K562 (cell line): ENCODE data around the gene CALHM2. TPM values are rescaled to one million over a fixed set of nuclear protein-coding genes. Genes with fewer than 3 reads are reported as not detected.

Experiments used
- ATAC-seq: fragments of 200-7000 bp; cut with Tn5 transposase; 3 replicates; pipeline ENCODE4 v1.9.1; 2020; ENCODE audit warnings: moderate library complexity
- BruUV-seq: library from RNA; stranded (reverse); fragments of 400-500 nt; replicated peaks from 2 replicates; lab custom pipeline; 2021; lab: Mats Ljungman, UMichigan
- CTCF ChIA-PET: fragments of 300-600 bp; formaldehyde crosslinking; extraction: SDS; loops from one replicate; lab custom pipeline; 2021; ENCODE audit warnings: low intra/inter-chr PET ratio; lab: Yijun Ruan, JAX
- POLR2A ChIA-PET: fragments of 300-600, 350-650 bp; sonication (Branson Sonifier 250); formaldehyde crosslinking; extraction: SDS; loops from one replicate; lab custom pipeline; 2021; ENCODE audit warnings: antibody characterized with exemption, inconsistent platforms; lab: Yijun Ruan, JAX
- DNase-seq, 4 experiments: peaks; one replicate each; pipeline versions ENCODE4 v3.0.0 to v3.0.0-alpha.2; 2011 to 2018; ENCODE audit warnings: low spot score in 3 of 4, mixed read lengths in 3 of 4; ENCODE audit errors: extremely low read depth in 1 of 4
- FAIRE-seq: peaks from 2 replicates; lab custom pipeline; 2011; peaks lifted over from hg19 to GRCh38; lab: Jason Lieb, UNC
- H2AFZ ChIP-seq: 2 replicates; pipeline ENCODE4 v1.6.0; 2011; ENCODE audit warnings: low read depth, low read length, control low read depth, inconsistent platforms
- H3K27ac ChIP-seq: fragments of 200-600 bp; 3 replicates; pipeline ENCODE4 v1.8.0; 2011; ENCODE audit warnings: low read depth, mild to moderate bottlenecking, control low read depth, inconsistent platforms, low read length, moderate library complexity, mixed read lengths; ENCODE audit errors: extremely low read depth
- H3K27me3 ChIP-seq, 2 experiments: fragments of 300-600 bp in 1 of 2; 2 replicates in 1 of 2; 3 replicates in 1 of 2; pipeline versions ENCODE4 v1.6.0 to v1.8.0; 2011; ENCODE audit warnings: inconsistent platforms in 2 of 2, low read length in 2 of 2, mild to moderate bottlenecking in 1 of 2, mixed read lengths in 1 of 2, moderate library complexity in 1 of 2; ENCODE audit not compliant: control insufficient read depth in 2 of 2, insufficient read depth in 2 of 2
- H3K36me3 ChIP-seq: fragments of 300-600 bp; 3 replicates; pipeline ENCODE4 v1.8.0; 2011; ENCODE audit warnings: mild to moderate bottlenecking, low read length, inconsistent platforms; ENCODE audit not compliant: control insufficient read depth, insufficient read depth
- H3K4me1 ChIP-seq, 2 experiments: fragments of 200-600 bp in 1 of 2; replicated peaks in 1 of 2; 2 replicates in 1 of 2; 3 replicates in 1 of 2; pipeline versions ENCODE4 v1.5.1 to v1.8.0; 2011; ENCODE audit warnings: inconsistent platforms in 2 of 2, low read length in 2 of 2, mild to moderate bottlenecking in 1 of 2, mixed read lengths in 1 of 2, moderate library complexity in 1 of 2; ENCODE audit not compliant: control insufficient read depth in 2 of 2, insufficient read depth in 2 of 2
- H3K4me2 ChIP-seq: 2 replicates; pipeline ENCODE4 v1.6.1; 2011; ENCODE audit warnings: low read length, control low read depth, inconsistent platforms, mixed read lengths; ENCODE audit not compliant: insufficient read depth
- H3K4me3 ChIP-seq: fragments of 200-600 bp; sonication (generic), shearing (Covaris generic); 2 replicates; pipeline ENCODE4 v1.5.1; 2016; ENCODE audit warnings: control low read depth, inconsistent platforms
- H3K79me2 ChIP-seq: fragments of 200-600 bp; 3 replicates; pipeline ENCODE4 v1.8.0; 2011; ENCODE audit warnings: low read length, inconsistent platforms; ENCODE audit not compliant: control insufficient read depth, insufficient read depth
- H3K9ac ChIP-seq, 2 experiments: 2 replicates each; pipeline versions ENCODE4 v1.6.0 to v1.6.1; 2011; ENCODE audit warnings: low read depth in 2 of 2, low read length in 2 of 2, control low read depth in 1 of 2, inconsistent platforms in 1 of 2, mild to moderate bottlenecking in 1 of 2, mixed read lengths in 1 of 2; ENCODE audit not compliant: insufficient read depth in 1 of 2
- H3K9me1 ChIP-seq: one replicate; pipeline ENCODE4 v1.6.0; 2011; ENCODE audit warnings: inconsistent platforms, mild to moderate bottlenecking, low read length, moderate library complexity; ENCODE audit not compliant: control insufficient read depth, insufficient read depth
- H3K9me3 ChIP-seq: replicated peaks from 2 replicates; pipeline ENCODE4 v1.5.1; 2011; ENCODE audit warnings: low read depth, low read length, inconsistent platforms; ENCODE audit not compliant: control insufficient read depth, insufficient read depth
- H4K20me1 ChIP-seq: replicated peaks from 2 replicates; pipeline ENCODE4 v1.6.1; 2011; ENCODE audit warnings: low read length, inconsistent platforms, mixed read lengths; ENCODE audit not compliant: control insufficient read depth, insufficient read depth
- EP400 ChIP-seq: fragments of 450-650 bp; IDR thresholded peaks from 2 replicates; pipeline ENCODE4 v1.6.1; 2017; ENCODE audit warnings: antibody characterized with exemption, mild to moderate bottlenecking, moderate library complexity
- FOXJ2 ChIP-seq: fragments of 200-800 bp; sonication (Bioruptor generic); IDR thresholded peaks from 2 replicates; pipeline ENCODE4 v1.6.1; 2016; ENCODE audit warnings: missing genetic modification characterization, missing compliant biosample characterization
- HMGN3 ChIP-seq: IDR thresholded peaks from 2 replicates; pipeline ENCODE4 v1.6.1; 2011; ENCODE audit warnings: borderline replicate concordance, low read depth, mild to moderate bottlenecking, mixed read lengths, low read length; ENCODE audit not compliant: insufficient read length; ENCODE audit errors: extremely low read depth
- HNRNPUL1 ChIP-seq: fragments of 200-400 bp; formaldehyde crosslinking; IDR thresholded peaks from 2 replicates; pipeline ENCODE4 v1.6.1; 2017; ENCODE audit warnings: low read length
- JUND ChIP-seq, 2 experiments: IDR thresholded peaks; 2 replicates in 1 of 2; 3 replicates in 1 of 2; pipeline ENCODE4 v1.6.1; 2011; ENCODE audit warnings: borderline replicate concordance in 2 of 2, low read depth in 2 of 2, low read length in 2 of 2, improper control_type of control experiment in 1 of 2, missing biosample characterization in 1 of 2, missing genetic modification characterization in 1 of 2, missing genetic modification reagents in 1 of 2
- NCOA1 ChIP-seq: fragments of 450-650 bp; IDR thresholded peaks from 2 replicates; pipeline ENCODE4 v1.6.1; 2016; ENCODE audit warnings: low read depth
- PTBP1 ChIP-seq: fragments of 200-400 bp; formaldehyde crosslinking; IDR thresholded peaks from 2 replicates; pipeline ENCODE4 v1.6.1; 2017; ENCODE audit warnings: low read depth, low read length
- SMARCA5 ChIP-seq: fragments of 450-650 bp; IDR thresholded peaks from 2 replicates; pipeline ENCODE4 v1.6.1; 2016
- SRSF9 ChIP-seq: fragments of 200-400 bp; formaldehyde crosslinking; IDR thresholded peaks from 2 replicates; pipeline ENCODE4 v1.6.1; 2017; ENCODE audit warnings: low read depth, low read length, borderline replicate concordance
- SUPT5H ChIP-seq: fragments of 450-650 bp; IDR thresholded peaks from 2 replicates; pipeline ENCODE4 v1.6.1; 2016
- THAP12 ChIP-seq: fragments of 250-450 bp; sonication (Bioruptor Pico); IDR thresholded peaks from 2 replicates; pipeline ENCODE4 v1.9.0; 2021; ENCODE audit warnings: mild to moderate bottlenecking, inconsistent platforms
- TRIM24 ChIP-seq, 2 experiments: fragments of 450-650 bp; IDR thresholded peaks; 2 replicates each; pipeline ENCODE4 v1.6.1; 2016
- U2AF2 ChIP-seq: fragments of 200-400 bp; formaldehyde crosslinking; optimal IDR thresholded peaks from 2 replicates; pipeline ENCODE3; 2017; ENCODE audit warnings: low read depth, mild to moderate bottlenecking, low read length
- XRCC4 ChIP-seq: IDR thresholded peaks from one replicate; pipeline ENCODE4 v1.6.1; 2011; ENCODE audit not compliant: insufficient read depth, insufficient read length; ENCODE audit errors: extremely low read depth
- ZBTB26 ChIP-seq: fragments of 450-650 bp; formaldehyde crosslinking; IDR thresholded peaks from 2 replicates; pipeline ENCODE4 v1.4.0; 2022; ENCODE audit warnings: missing genetic modification characterization
- ZBTB8A ChIP-seq: fragments of 450-650 bp; IDR thresholded peaks from 2 replicates; pipeline ENCODE4 v1.6.1; 2018; ENCODE audit warnings: mild to moderate bottlenecking, moderate library complexity; ENCODE audit not compliant: partially characterized antibody
- ZNF274 ChIP-seq: IDR thresholded peaks from 2 replicates; pipeline ENCODE4 v1.6.1; 2011; ENCODE audit warnings: low read depth, mild to moderate bottlenecking, low read length, moderate library complexity, borderline replicate concordance
- ZNF431 ChIP-seq: sonication (generic); formaldehyde crosslinking; IDR thresholded peaks from 2 replicates; pipeline ENCODE4 v1.8.0; 2022; ENCODE audit warnings: mild to moderate bottlenecking, missing genetic modification reagents
- WGBS: fragments of 100-300 bp; shearing (Covaris generic); methylation state at CpG from one replicate; pipeline ENCODE4 v1.1.6; 2016; ENCODE audit warnings: low coverage, mixed read lengths; ENCODE audit not compliant: insufficient coverage; ENCODE audit errors: missing lambda C conversion rate; 5-methylcytosine and 5-hydroxymethylcytosine counted together
- in situ Hi-C: fragments of 300-500 bp; cut with MboI; formaldehyde crosslinking; loops from 4 replicates; pipeline ENCODE4 v1.15.0; 2018; ENCODE audit warnings: inconsistent platforms, mixed read lengths
- intact Hi-C: fragments of 100-400 bp; cut with micrococcal nuclease; formaldehyde crosslinking; loops from 2 replicates; pipeline ENCODE4 v1.14.2; 2022
- polyA plus RNA-seq, 8 experiments: library from polyadenylated mRNA; depleted of rRNA in 4 of 8; stranded (reverse) in 5 of 8; unstranded in 3 of 8; fragments of >200 nt; fragmentation: Nextera tagmentation in 2 of 8; fragmentation: Illumina TruSeq in 1 of 8; extraction: Ambion mirVana in 2 of 8; extraction: Trizol in 1 of 8; gene quantifications; 2 replicates each; pipeline versions ENCODE4 v1.2.1 to v1.2.3, GENCODE V29; 2011 to 2014; ENCODE audit warnings: inconsistent platforms in 1 of 8, missing spikeins in 1 of 8
- total RNA-seq, 7 experiments: library from RNA; depleted of rRNA in 6 of 7; stranded (reverse); fragments of >200 nt in 6 of 7; fragmentation: Illumina TruSeq in 2 of 7; extraction: Trizol in 2 of 7; gene quantifications; 2 replicates each; pipeline versions ENCODE4 v1.2.1 to v1.2.3, GENCODE V29; 2011 to 2021; ENCODE audit warnings: low replicate concordance in 1 of 7

CALHM2 gene
- total and polyA plus RNA-seq, 9 of the 15 experiments (the other 6 are each of a cell fraction or from before 2014, with no cell fraction given): 0.08 to 0.14 (median 0.13) TPM; not detected in 6

DNA sequence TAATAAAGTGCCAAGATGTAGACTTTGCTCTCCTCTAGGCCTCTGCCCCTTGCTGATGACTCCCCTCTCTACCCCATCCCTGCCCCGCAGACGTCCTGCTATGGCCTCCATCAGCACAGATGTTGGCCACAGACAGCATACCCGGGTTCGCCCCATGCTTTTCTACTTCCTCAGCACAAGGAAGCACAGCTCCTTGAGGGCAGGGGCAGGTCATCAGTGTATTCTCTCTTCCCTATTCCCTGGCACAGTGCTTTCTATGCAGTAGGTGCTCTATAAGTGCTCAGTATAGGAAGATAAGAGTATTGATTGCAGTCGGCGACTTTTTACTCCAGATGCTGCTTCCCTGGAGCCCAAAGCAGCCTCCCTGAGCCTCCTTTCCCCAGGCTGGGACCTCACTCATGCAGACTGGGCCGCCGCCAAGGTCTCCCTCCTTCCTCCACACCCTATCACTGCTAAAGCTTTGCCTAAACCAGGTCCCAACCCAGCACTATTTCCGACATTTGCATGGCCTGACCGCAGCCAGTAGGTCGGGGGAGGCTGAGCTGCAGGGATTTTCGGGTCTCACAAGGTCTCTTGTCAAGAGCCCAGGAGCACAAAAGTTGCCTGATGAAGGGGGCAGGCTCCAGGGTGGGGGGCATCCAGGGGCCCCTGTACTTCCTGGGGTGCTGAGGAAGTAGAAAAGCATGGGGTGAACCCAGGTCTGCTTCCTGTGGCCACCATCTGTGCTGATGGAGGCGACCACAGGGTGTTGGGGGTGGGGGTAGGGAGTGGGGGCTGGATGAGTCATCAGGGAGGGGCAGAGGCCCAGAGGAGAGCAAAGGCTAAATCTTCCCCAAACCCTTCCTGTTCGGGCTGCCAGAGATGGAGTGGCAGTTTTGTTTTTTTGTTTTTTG, 18.8 kb upstream of the CALHM2 start (continued):
- peak; percentile 96 for TF ChIP-seq JUND (IDR thresholded peaks at IDR 0.05; ENCODE audit: borderline replicate concordance, low read depth, low read length)
- peak; percentile 76; the same call in 1 of the 3 replicates for TF ChIP-seq JUND (tag; IDR thresholded peaks at IDR 0.05; ENCODE audit: borderline replicate concordance, low read depth, low read length)
- TF ChIP-seq, all 486 proteins: peak for 31

- FAIRE-seq: no peak
- H3K9me3 ChIP-seq: no peaks in the 10 kb centered on the region
- H2AFZ ChIP-seq: no peak overlapping the region
- H3K4me3 ChIP-seq: no peak overlapping the region
- no peak overlapping the region for H3K9ac ChIP-seq
- peaks cover 0 to 14% of the 10 kb centered on the region in 2 experiments; a peak in 2 of 5 replicates for H3K27me3 ChIP-seq
- no peak overlapping the region for H3K4me2 ChIP-seq
- H3K79me2 ChIP-seq: no peaks in the 10 kb centered on the region
- H3K27ac ChIP-seq: no peak overlapping the region
- H3K9me1 ChIP-seq: no peaks in the 10 kb centered on the region
- BruUV-seq: no TSS peak
- ATAC-seq: no peak
- in situ Hi-C loops (no loop called here), intact Hi-C loops (no loop called here)
- 0% methylated on average over 1 of the region's 5 CpGs for WGBS
- H3K4me1 ChIP-seq: peaks cover 7 to 10% of the 10 kb centered on the region in 2 experiments; a peak in 3 of 5 replicates
- no peaks in the 10 kb centered on the region; the same call in 1 of the 2 replicates for H4K20me1 ChIP-seq
- no peak for DNase-seq
- ChIA-PET POLR2A (interaction anchor here (0.6 kb wide), 1 partner anchor 86 kb away, joined by 4 read pairs; no protein-coding TSS in a partner anchor), CTCF (no interaction called here)
- H3K36me3 ChIP-seq: no peaks in the 10 kb centered on the region
- TF ChIP-seq ZNF274: no peak
- no peak for TF ChIP-seq NCOA1
- TF ChIP-seq HMGN3: no peak
- TF ChIP-seq EP400: no peak
- no peak for TF ChIP-seq U2AF2
- TF ChIP-seq ZBTB26 (CRISPR knock-in tag): no peak
- no peak for TF ChIP-seq FOXJ2
- TF ChIP-seq PTBP1: no peak
- TF ChIP-seq SMARCA5: no peak
- no peak for TF ChIP-seq SRSF9
- TF ChIP-seq THAP12: no peak
- no peak for TF ChIP-seq TRIM24 (IDR thresholded peaks at IDR 0.05)
- TF ChIP-seq SUPT5H: no peak
- TF ChIP-seq HNRNPUL1: no peak
- TF ChIP-seq ZBTB8A: no peak
- TF ChIP-seq ZNF431 (CRISPR knock-in tag): no peak
- TF ChIP-seq XRCC4: no peak
These were observed 17.0 kb upstream of the CALHM2 start for GRCh38 chr10:103469201-103469600.
